Fibroblast of the conjunctiva (primary cell): Measurements from ENCODE around the gene PDE1A.
"Not testable (repeated sequence)": the region's sequence is repeated elsewhere in the genome, so short reads cannot be mapped to it uniquely, and the experiment has no call there.

Experiments
- DNase-seq: peaks from one replicate; pipeline ENCODE4 v3.0.0-alpha.2; 2010; ENCODE audit warnings: low read depth

Gene PDE1A

GRCh38 chr2:182406221-182406620, 20.6 kb downstream of the PDE1A start:
- DNase-seq, result no peak

- no peak for DNase-seq
These were observed 21.8 kb downstream of the PDE1A start for GRCh38 chr2:182404975-182405561.

GRCh38 chr2:182404092-182404491, 22.7 kb downstream of the PDE1A start:
- DNase-seq, result no peak

GRCh38 chr2:182393270-182393760, 33.5 kb downstream of the PDE1A start:
- peak; percentile 12 for DNase-seq

- no peak for DNase-seq
These were observed 35.4 kb downstream of the PDE1A start for GRCh38 chr2:182391443-182391842.

- DNase-seq, result not testable (repeated sequence)
These were observed 40.5 kb downstream of the PDE1A start for GRCh38 chr2:182386267-182386880.

- DNase-seq, result no peak
These were observed 42.0 kb downstream of the PDE1A start for GRCh38 chr2:182384860-182385259.

- no peak for DNase-seq
These were observed 45.6 kb downstream of the PDE1A start for GRCh38 chr2:182381225-182381624.

- peak; percentile 39 for DNase-seq
These were observed 47.6 kb downstream of the PDE1A start for GRCh38 chr2:182379241-182379640.

- DNase-seq, result no peak
These were observed 48.1 kb downstream of the PDE1A start for GRCh38 chr2:182378759-182379158.

GRCh38 chr2:182377467-182377866, 49.4 kb downstream of the PDE1A start:
- DNase-seq, result no peak

GRCh38 chr2:182375862-182376261, 51.0 kb downstream of the PDE1A start:
- DNase-seq, result no peak

- peak; percentile 56 for DNase-seq
These were observed 54.2 kb downstream of the PDE1A start for GRCh38 chr2:182372661-182373060.

GRCh38 chr2:182368996-182369395, 57.8 kb downstream of the PDE1A start:
- no peak for DNase-seq

- DNase-seq, result peak; percentile 60
These were observed 58.4 kb downstream of the PDE1A start for GRCh38 chr2:182368446-182368845.

- no peak for DNase-seq
These were observed 59.4 kb downstream of the PDE1A start for GRCh38 chr2:182367401-182367800.

GRCh38 chr2:182366628-182367027, 60.2 kb downstream of the PDE1A start:
- DNase-seq, result peak; percentile 76

- no peak for DNase-seq
These were observed 61.0 kb downstream of the PDE1A start for GRCh38 chr2:182365855-182366254.

GRCh38 chr2:182361477-182361876, 65.4 kb downstream of the PDE1A start:
- no peak for DNase-seq

GRCh38 chr2:182360663-182361260, 66.1 kb downstream of the PDE1A start:
- DNase-seq, result no peak

GRCh38 chr2:182359990-182360662, 66.7 kb downstream of the PDE1A start:
- peak; percentile 72 for DNase-seq

GRCh38 chr2:182359027-182359989, 67.5 kb downstream of the PDE1A start:
- no peak for DNase-seq
